ENCODE measurements around the gene GABRG3. TPM values are rescaled to one million over a fixed set of nuclear protein-coding genes. Genes with fewer than 3 reads are reported as not detected.

Gene GABRG3
- total RNA-seq, 1 experiment from 2014 or later, result 0.15 TPM

- Histone ChIP-seq H3K27ac (ENCODE audit: insufficient read length, low read depth, low read length) (no peak overlapping the region), H4K91ac (ENCODE audit: insufficient read length, low read depth, low read length) (no peak overlapping the region), H3T11ph (ENCODE audit: low read length) (no peak overlapping the region), H3K79me1 (ENCODE audit: insufficient read depth, low read depth, low read length, poor library complexity, severe bottlenecking) (no peaks in the 10 kb centered on the region), H4K5ac (ENCODE audit: insufficient read length, low read depth, low read length) (no peak overlapping the region), H2BK20ac (ENCODE audit: low read depth, low read length, poor library complexity, severe bottlenecking) (no peak overlapping the region), H3K27me3 (ENCODE audit: insufficient read depth, low read length) (no peaks in the 10 kb centered on the region), H3K9me3 (ENCODE audit: control insufficient read depth, low read depth, low read length) (no peaks in the 10 kb centered on the region), H3K4me1 (ENCODE audit: insufficient read depth, low read length) (no peaks in the 10 kb centered on the region), H3K4me2 (ENCODE audit: insufficient read depth, insufficient read length, low read length) (no peak overlapping the region), H2BK12ac (ENCODE audit: insufficient read length, low read depth, low read length) (no peak overlapping the region), H3K79me2 (ENCODE audit: insufficient read depth, low read length) (no peaks in the 10 kb centered on the region), H3K56ac (ENCODE audit: insufficient read length, low read depth, low read length) (no peak overlapping the region), H3K23ac (ENCODE audit: insufficient read length, low read depth, low read length) (no peak overlapping the region), H3K18ac (ENCODE audit: insufficient read length, low read depth, low read length) (no peak overlapping the region), H2BK5ac (ENCODE audit: insufficient read length, low read length) (no peak overlapping the region), H4K8ac (replicated peaks; ENCODE audit: insufficient read length, low read depth, low read length) (no peak overlapping the region), H3K9ac (ENCODE audit: extremely low read depth, insufficient read length, low read length) (no peak overlapping the region), H2AFZ (ENCODE audit: low read length) (no peak overlapping the region), H3K23me2 (ENCODE audit: insufficient read length, low read depth, low read length, poor library complexity, severe bottlenecking) (no peaks in the 10 kb centered on the region), H4K20me1 (ENCODE audit: control insufficient read depth, insufficient read depth, insufficient read length) (no peaks in the 10 kb centered on the region), H2BK15ac (ENCODE audit: low read depth, low read length) (no peak overlapping the region), H3K4ac (ENCODE audit: low read depth, low read length) (no peak overlapping the region), H3K14ac (ENCODE audit: insufficient read depth, low read length) (no peak overlapping the region), H2BK120ac (ENCODE audit: low read depth, low read length, poor library complexity, severe bottlenecking) (no peak overlapping the region), H2AK5ac (ENCODE audit: insufficient read length, low read length) (no peak overlapping the region)
- H3K27me3 Mint-ChIP-seq (ENCODE audit: low read depth), result no peaks in the 10 kb centered on the region
- no peak for DNase-seq
- H3K36me3 Mint-ChIP-seq (ENCODE audit: insufficient read depth in 1 of 3, low read depth in 3 of 3), result no peaks in the 10 kb centered on the region
- no peak overlapping the region for H3K4me3 Mint-ChIP-seq
- no CpG with 5 or more reads among the region's 2 CpGs for WGBS (ENCODE audit: extremely low coverage, insufficient read length, low lambda C conversion rate)
- no peak for TF ChIP-seq CTCF (conservative IDR thresholded peaks at IDR 0.05)
- peaks cover 5 to 6% of the 10 kb centered on the region in 2 experiments; a peak in 3 of 4 replicates for H3K4me1 Mint-ChIP-seq
- no peak overlapping the region for H3K27ac Mint-ChIP-seq
- no peaks in the 10 kb centered on the region for H3K9me3 Mint-ChIP-seq
Observed at GRCh38 chr15:27231811-27232210, 260.8 kb downstream of the GABRG3 start.
